ENCODE results near the gene DMTF1.

The DMTF1 gene

GRCh38 chr7:87164433-87164832 lies 12.2 kb downstream of the DMTF1 start:
- in situ Hi-C loops (cut with MboI; ENCODE audit: low sequenced_read_pairs, unreplicated experiment): no loop called here
- DNase-seq (ENCODE audit: low spot score): no peak
- TF ChIP-seq, protein P1, sequence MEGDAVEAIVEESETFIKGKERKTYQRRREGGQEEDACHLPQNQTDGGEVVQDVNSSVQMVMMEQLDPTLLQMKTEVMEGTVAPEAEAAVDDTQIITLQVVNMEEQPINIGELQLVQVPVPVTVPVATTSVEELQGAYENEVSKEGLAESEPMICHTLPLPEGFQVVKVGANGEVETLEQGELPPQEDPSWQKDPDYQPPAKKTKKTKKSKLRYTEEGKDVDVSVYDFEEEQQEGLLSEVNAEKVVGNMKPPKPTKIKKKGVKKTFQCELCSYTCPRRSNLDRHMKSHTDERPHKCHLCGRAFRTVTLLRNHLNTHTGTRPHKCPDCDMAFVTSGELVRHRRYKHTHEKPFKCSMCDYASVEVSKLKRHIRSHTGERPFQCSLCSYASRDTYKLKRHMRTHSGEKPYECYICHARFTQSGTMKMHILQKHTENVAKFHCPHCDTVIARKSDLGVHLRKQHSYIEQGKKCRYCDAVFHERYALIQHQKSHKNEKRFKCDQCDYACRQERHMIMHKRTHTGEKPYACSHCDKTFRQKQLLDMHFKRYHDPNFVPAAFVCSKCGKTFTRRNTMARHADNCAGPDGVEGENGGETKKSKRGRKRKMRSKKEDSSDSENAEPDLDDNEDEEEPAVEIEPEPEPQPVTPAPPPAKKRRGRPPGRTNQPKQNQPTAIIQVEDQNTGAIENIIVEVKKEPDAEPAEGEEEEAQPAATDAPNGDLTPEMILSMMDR (IDR thresholded peaks at IDR 0.05; ENCODE audit: borderline replicate concordance, control extremely low read depth, extremely low read depth, insufficient read depth, missing control alignments): no peak

DNA sequence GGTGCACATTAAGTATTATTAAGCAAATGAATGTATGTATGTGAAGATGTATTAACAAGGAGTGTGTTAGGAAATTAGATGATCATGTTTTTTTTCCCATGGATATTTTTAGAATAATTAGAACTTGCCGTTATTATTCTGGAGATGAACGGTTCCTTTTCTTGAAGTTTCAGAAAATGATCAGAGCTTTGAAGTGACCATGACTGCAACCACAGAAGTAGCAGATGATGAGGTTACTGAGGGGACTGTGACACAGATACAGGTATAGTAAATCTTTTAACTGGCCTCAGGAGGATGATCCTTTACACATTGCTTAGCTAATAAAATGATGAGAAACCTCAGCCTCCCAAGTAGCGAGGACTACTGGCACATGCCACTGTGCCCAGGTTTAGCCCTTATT lies 18.6 kb downstream of the DMTF1 start:
- TF ChIP-seq, protein P1 (IDR thresholded peaks at IDR 0.05; ENCODE audit: borderline replicate concordance, control extremely low read depth, extremely low read depth, insufficient read depth, missing control alignments): no peak
- in situ Hi-C loops (cut with MboI; ENCODE audit: low sequenced_read_pairs, unreplicated experiment): no loop called here

DNA sequence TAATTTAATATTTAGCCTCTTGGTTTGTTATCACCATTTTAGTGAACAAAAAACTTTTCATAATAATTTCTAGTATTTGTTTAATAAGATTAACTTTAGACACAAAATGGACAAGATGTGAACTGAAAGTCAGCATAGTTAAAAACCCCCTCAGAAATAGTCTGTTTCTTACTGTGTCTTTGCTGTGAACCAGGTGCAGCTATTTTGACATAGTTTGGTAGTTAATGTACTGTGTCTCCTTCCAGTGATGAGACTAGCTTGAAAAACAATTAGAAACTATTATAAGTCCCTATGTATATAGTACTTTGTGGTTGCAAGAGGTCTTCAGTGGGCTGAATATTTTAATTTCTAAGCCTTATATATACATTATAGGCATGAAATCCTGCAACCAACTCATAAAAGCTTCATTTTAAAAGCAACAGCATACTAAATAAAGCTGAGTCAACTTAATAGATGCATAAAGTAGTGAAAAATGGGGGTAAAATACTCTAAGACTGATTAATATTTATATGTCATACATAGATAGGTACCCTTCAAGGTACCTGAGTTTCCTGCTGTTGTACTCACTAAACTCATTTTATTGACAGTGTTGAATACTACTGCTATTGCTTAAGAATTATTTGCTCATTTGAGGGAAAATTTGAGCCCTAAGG lies 19.2 kb downstream of the DMTF1 start:
- no peak for DNase-seq (ENCODE audit: low spot score)
- TF ChIP-seq, protein P1 (IDR thresholded peaks at IDR 0.05; ENCODE audit: borderline replicate concordance, control extremely low read depth, extremely low read depth, insufficient read depth, missing control alignments): no peak
- in situ Hi-C loops (cut with MboI; ENCODE audit: low sequenced_read_pairs, unreplicated experiment): no loop called here

More for the DNA sequence above, 18.6 kb downstream of the DMTF1 start:
- DNase-seq (ENCODE audit: low spot score): no peak

DNA sequence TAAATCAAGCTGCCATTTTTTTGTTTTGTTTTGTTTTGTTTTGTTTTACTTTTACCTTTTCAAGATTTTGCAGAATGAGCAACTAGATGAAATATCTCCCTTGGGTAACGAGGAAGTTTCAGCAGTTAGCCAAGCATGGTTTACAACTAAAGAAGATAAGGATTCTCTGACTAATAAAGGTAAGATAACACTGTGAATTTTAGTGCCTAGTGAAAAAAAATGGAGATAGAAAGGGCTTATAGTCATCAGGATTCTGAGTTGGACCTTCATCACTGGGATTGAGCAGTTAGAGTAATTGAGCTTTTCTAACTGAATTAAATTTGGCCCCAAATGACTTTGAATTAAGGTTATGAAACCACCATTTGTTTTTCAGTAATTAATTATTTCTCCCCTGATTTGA lies 21.2 kb downstream of the DMTF1 start:
- TF ChIP-seq, protein P1 (IDR thresholded peaks at IDR 0.05; ENCODE audit: borderline replicate concordance, control extremely low read depth, extremely low read depth, insufficient read depth, missing control alignments): no peak
- no peak for DNase-seq (ENCODE audit: low spot score)
- in situ Hi-C loops (cut with MboI; ENCODE audit: low sequenced_read_pairs, unreplicated experiment): no loop called here

DNA sequence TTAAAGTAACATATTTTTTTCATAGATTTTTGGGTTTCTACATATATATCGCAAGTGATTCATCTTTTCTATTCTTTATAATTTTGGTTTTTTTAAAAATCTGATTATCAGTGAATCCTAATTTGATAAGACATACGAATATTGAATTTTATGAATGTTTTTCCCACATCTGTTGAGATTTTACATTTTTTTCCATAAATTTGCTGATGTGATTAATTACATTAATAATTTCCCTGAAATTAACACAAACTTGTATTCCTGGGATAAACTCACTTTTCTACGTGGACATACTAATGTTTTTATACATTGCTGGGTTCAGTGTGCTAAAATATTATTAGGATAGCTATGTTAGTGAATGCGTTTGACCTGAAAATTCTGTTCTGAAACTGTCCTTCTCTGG lies 26.1 kb downstream of the DMTF1 start:
- DNase-seq (ENCODE audit: low spot score): no peak
- in situ Hi-C loops (cut with MboI; ENCODE audit: low sequenced_read_pairs, unreplicated experiment): no loop called here
- TF ChIP-seq, protein P1 (IDR thresholded peaks at IDR 0.05; ENCODE audit: borderline replicate concordance, control extremely low read depth, extremely low read depth, insufficient read depth, missing control alignments): no peak

DNA sequence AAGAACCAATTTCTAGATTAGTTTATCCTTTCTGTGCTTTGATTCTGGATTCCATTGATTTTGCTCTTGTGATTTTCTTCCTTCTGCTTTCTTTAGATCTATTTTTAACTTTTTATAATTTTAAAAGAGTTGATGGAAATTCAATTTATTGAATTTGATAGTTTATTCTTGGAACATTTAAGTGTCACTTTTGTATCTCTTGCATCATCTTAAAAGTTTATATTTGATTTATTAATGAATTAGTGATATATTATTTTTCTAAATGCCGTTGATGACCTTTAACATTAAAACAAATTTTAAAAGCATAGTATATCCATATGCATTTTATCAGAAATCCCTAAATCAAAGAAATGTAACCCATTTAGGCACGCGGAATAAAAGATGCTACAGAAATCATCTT lies 26.9 kb downstream of the DMTF1 start:
- no peak for DNase-seq (ENCODE audit: low spot score)
- TF ChIP-seq, protein P1 (IDR thresholded peaks at IDR 0.05; ENCODE audit: borderline replicate concordance, control extremely low read depth, extremely low read depth, insufficient read depth, missing control alignments): no peak
- in situ Hi-C loops (cut with MboI; ENCODE audit: low sequenced_read_pairs, unreplicated experiment): no loop called here

Data from GM13976 (cell line).